Heart right ventricle (tissue), 16 donors: ENCODE data around the gene CD81. TPM values are rescaled to one million over a fixed set of nuclear protein-coding genes. Genes with fewer than 3 reads are reported as not detected.

Source experiments
- ATAC-seq, 8 donors: fragments of 200-7000 bp; cut with Tn5 transposase; one replicate each; pipeline ENCODE4 v1.9.1; 2020; ENCODE audit warnings: mild to moderate bottlenecking in 8 of 8, moderate library complexity in 8 of 8, moderate number of reproducible peaks in 1 of 8
- DNase-seq, 2 donors: peaks; one replicate each; pipeline ENCODE4 v3.0.0-alpha.2; 2020
- H3K27ac ChIP-seq, 10 donors: fragments of 200-600 bp; sonication (generic) in 2 of 10; one replicate each; pipeline versions ENCODE4 v1.5.0 to v1.8.0; 2020 to 2022; ENCODE audit warnings: mild to moderate bottlenecking in 3 of 10
- H3K27me3 ChIP-seq, 7 donors: fragments of 200-600 bp; one replicate each; pipeline ENCODE4 v1.8.0; 2021 to 2022; ENCODE audit warnings: mild to moderate bottlenecking in 2 of 7
- H3K36me3 ChIP-seq, 9 donors: fragments of 200-600 bp; sonication (generic) in 1 of 9; one replicate each; pipeline versions ENCODE4 v1.5.0 to v1.8.0; 2020 to 2022; ENCODE audit warnings: mild to moderate bottlenecking in 2 of 9
- H3K4me1 ChIP-seq, 9 donors: fragments of 200-600 bp; sonication (generic) in 1 of 9; one replicate each; pipeline versions ENCODE4 v1.5.0 to v1.8.0; 2020 to 2022; ENCODE audit warnings: mild to moderate bottlenecking in 4 of 9
- H3K4me3 ChIP-seq, 10 donors: fragments of 200-600 bp; sonication (generic) in 2 of 10; one replicate each; pipeline versions ENCODE4 v1.5.0 to v1.8.0; 2020 to 2022; ENCODE audit warnings: mild to moderate bottlenecking in 7 of 10, moderate library complexity in 2 of 10
- H3K9me3 ChIP-seq, 11 donors: fragments of 200-600 bp in 10 of 11; sonication (generic) in 2 of 11; one replicate each; pipeline versions ENCODE4 v1.5.0 to v1.8.0; 2013 to 2022; ENCODE audit warnings: mild to moderate bottlenecking in 2 of 11, control low read depth in 1 of 11, moderate library complexity in 1 of 11
- WGBS, 2 donors: extraction: QIAGEN DNeasy Blood & Tissue Kit; methylation state at CpG; one replicate each; pipeline ENCODE4 v1.1.7; 2013; ENCODE audit warnings: inconsistent platforms in 1 of 2; 5-methylcytosine and 5-hydroxymethylcytosine counted together
- intact Hi-C, 10 donors: fragments of 100-400 bp; cut with DNase I; formaldehyde crosslinking; loops; one replicate each; pipeline versions ENCODE4 v1.11.1 to v1.14.2; 2022
- polyA plus RNA-seq, 2 donors: library from polyadenylated mRNA; stranded (reverse); fragments of 200-250 nt; gene quantifications; one replicate each; pipeline ENCODE4 v1.2.3, GENCODE V29; 2013
- total RNA-seq, 10 donors: library from RNA; stranded (reverse); fragmentation: NEBNext Ultra II Directional in 3 of 10; extraction: Animal tissue kit (Norgen Biotek cat#: 25700) in 3 of 10; gene quantifications; one replicate each; pipeline versions ENCODE4 v1.2.1 to v1.2.4, GENCODE V29; 2021 to 2023
- TF ChIP-seq, protein P1 (sequence below), 9 donors: fragments of 200-600 bp; sonication (generic) in 2 of 9; IDR thresholded peaks; one replicate each; pipeline versions ENCODE4 v1.5.0 to v1.8.0; 2021 to 2022; ENCODE audit warnings: antibody characterized with exemption in 9 of 9, mild to moderate bottlenecking in 5 of 9, moderate library complexity in 1 of 9
- donor health status: Arrhythmogenic right ventricular cardiomyopathy.
- donor health status: ischemic (EF 13 %, LVEDD 7.1; RV severe dilation, severe dysfunction).
- donor health status: healthy with polysubstance abuse.
- donor health status: DM: no; HTN: yes; CAD: no.
- donor health status: DM: no; HTN: no; CAD: no.
- donor health status: ischemic (EF 25% LVEDD 6.9; RV normal size, moderate dysfunction).
- donor health status: ischemic (EF 25% LVEDD 5.7; RV mildly dilated, moderate dysfunction).
- donor health status: healthy.
- donor health status: DM: yes; HTN: yes; CAD: no.
- donor health status: Ischemic cardiomyopathy.
- donor health status: ischemic (EF 35%, LVEDD 5.7; RV mildly dilated, moderate dysfunction).
- donor health status: nonischemic (EF 11% LVEDD 7.7; RV severe dilation, severe dysfunction).
- donor health status: DM: yes; HTN: yes; CAD: no.
- donor health status: PGD.
- donor health status: ischemic (EF 29% LVEDD 5.4; RV normal size, mild dysfunction).
- donor health status: nonischemic (EF 23%, LVEDD 6.1; RV moderate dilation, normal function).

The CD81 gene
- total and polyA plus RNA-seq, 12 donors = 346 to 959 (median 513) TPM

DNA sequence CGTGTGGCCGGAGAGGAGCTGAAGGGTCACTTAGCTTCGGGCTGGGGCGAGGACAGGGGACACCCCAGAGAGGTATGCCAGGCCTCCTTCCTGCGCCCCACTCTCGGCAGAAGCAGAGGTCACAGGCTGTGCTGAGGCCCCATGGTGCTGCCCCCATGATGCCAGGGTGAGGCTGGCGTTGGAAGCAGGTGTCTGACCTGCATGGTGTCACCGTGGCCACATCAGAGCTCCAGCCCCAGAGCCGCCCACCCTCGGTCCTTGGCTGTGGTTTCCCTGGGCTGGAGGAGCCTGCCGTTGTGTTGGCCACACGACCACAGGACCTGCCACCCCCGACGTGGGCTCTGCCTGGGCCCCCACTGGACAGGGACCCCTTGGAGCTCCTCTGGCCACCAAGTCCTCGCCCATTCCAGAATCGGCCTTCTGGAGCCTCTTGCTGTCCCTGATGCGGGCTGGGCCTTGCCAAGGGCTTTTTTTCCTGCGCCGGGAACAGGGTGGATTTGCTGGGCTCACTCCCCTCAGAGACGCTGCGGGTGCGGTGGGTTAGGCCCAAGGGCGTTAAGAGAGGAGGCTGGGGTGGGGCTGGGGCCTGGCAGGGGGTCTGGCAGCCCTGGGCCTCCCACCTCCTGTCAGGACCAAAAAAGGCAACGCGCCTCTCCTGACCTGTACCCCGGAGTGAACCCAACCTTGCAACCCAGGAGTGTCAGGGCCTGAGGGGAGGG is 15.3 kb downstream of the CD81 start:
- WGBS, 2 donors = 81 to 85% methylated on average over 26 of the region's 26 CpGs
- ATAC-seq (no peak), DNase-seq (no peak)
- H3K9me3 ChIP-seq = no peaks in the 10 kb centered on the region
- TF ChIP-seq, protein P1, sequence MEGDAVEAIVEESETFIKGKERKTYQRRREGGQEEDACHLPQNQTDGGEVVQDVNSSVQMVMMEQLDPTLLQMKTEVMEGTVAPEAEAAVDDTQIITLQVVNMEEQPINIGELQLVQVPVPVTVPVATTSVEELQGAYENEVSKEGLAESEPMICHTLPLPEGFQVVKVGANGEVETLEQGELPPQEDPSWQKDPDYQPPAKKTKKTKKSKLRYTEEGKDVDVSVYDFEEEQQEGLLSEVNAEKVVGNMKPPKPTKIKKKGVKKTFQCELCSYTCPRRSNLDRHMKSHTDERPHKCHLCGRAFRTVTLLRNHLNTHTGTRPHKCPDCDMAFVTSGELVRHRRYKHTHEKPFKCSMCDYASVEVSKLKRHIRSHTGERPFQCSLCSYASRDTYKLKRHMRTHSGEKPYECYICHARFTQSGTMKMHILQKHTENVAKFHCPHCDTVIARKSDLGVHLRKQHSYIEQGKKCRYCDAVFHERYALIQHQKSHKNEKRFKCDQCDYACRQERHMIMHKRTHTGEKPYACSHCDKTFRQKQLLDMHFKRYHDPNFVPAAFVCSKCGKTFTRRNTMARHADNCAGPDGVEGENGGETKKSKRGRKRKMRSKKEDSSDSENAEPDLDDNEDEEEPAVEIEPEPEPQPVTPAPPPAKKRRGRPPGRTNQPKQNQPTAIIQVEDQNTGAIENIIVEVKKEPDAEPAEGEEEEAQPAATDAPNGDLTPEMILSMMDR (IDR thresholded peaks at IDR 0.05) = no peak
- H3K4me3 ChIP-seq = no peak overlapping the region
- H3K27me3 ChIP-seq = no peaks in the 10 kb centered on the region
- H3K4me1 ChIP-seq = peaks cover 32 to 59% (median 42%) of the 10 kb centered on the region in 9 donors
- intact Hi-C loops = loop anchor here in 1 of 10 donors (5.0 kb wide), 1 partner anchor 80 kb away; no protein-coding TSS in a partner anchor
- peak overlapping the region in 3 of 10 donors; percentile 8 to 27 (median 15) for H3K27ac ChIP-seq
- peaks cover 0 to 89% (median 43%) of the 10 kb centered on the region in 9 donors for H3K36me3 ChIP-seq

DNA sequence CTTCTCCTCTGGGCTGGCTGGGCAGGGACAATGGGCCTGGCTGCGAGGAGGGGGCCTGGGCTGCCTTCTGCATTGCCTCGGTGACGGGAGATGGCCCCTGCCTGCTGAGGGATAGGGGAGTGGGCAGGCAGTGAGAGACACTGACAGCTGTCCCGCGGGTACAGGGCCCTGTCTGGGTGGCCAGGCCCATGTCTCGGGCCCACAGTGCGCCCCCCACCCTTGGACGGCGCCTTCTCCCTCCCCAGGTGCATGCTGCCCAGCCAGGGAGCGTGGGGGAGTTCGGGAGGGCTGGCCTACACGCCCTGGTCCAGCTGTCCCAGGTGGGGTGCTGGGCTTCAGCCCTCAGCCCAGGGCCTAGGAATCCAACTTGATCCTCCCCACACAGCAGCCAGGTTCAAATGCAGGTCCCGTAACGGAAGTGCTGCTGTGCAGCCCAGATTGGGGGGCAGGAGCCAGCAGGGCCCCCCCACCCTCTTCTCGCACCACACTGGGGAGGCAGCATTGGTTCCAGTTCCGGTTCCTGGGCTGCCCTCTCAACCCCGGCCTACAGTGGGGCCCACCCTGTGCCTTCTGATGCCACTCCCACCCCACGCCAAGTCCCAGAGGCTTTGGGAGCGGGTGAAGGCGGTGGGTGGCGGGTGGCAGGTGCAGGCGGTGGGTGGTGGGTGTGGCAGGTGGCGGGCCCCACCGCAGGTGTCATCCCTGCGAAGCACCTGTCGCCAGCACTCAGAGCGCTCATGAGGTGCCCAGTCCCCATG is 16.2 kb downstream of the CD81 start:
- no peaks in the 10 kb centered on the region for H3K27me3 ChIP-seq
- WGBS, 2 donors = 87 to 92% methylated on average over 26 to 27 of the region's 27 CpGs
- no peak for ATAC-seq
- intact Hi-C loops = loop anchor here in 1 of 10 donors (5.0 kb wide), 1 partner anchor 81 kb away; no protein-coding TSS in a partner anchor
- no peaks in the 10 kb centered on the region for H3K9me3 ChIP-seq
- peak overlapping the region in 4 of 10 donors; percentile 4 to 27 (median 12) for H3K27ac ChIP-seq
- H3K36me3 ChIP-seq = peaks cover 0 to 92% (median 50%) of the 10 kb centered on the region in 9 donors
- H3K4me1 ChIP-seq = peaks cover 23 to 50% (median 33%) of the 10 kb centered on the region in 9 donors
- DNase-seq = no peak
- TF ChIP-seq, protein P1 (IDR thresholded peaks at IDR 0.05) = no peak
- no peak overlapping the region for H3K4me3 ChIP-seq

DNA sequence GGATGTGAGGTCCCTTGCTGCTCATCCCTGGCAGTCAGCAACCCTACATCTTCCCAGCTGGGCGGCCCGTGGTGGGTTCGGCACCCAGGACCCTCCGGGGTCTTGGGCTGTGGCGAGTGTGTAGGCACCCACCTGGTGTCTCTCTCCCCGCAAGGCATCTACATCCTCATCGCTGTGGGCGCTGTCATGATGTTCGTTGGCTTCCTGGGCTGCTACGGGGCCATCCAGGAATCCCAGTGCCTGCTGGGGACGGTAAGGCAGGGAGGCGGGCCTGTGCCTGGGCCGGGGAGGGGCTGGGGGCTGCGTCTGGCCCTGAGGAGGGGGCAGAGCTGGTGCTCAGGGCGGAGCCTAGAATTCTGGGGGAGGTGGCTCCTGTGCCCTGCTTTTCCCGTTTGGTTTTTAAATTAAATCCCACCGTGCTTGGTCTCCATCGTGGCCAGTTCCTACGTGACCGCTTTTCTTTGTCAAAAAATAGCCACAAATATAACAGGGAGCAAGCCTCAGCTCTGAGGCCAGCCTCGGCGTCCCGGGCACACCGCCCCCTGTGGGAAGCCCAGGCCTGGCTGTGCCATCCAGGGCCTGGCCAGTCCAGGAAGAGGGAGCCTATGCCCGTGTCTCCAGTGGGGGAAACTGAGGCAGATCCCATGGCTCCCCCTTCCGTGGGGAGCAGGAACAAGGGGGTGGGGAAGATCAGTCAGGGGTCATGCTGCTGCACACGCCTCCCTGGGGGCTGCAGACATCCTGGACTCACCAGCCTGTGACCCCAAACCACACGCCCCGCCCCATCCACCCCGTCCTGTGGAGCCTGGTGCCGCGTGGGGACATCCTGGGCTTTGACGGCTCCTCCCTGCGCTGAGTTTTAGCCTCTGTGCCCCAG is 17.1 kb downstream of the CD81 start:
- WGBS, 2 donors = 78 to 82% methylated on average over 34 of the region's 34 CpGs
- no peak overlapping the region for H3K27ac ChIP-seq
- no peak for ATAC-seq

More for the DNA sequence above, 17.1 kb downstream of the CD81 start:
- Histone ChIP-seq H3K4me1 (peaks cover 19 to 50% (median 31%) of the 10 kb centered on the region in 9 donors), H3K36me3 (peaks cover 0 to 93% (median 50%) of the 10 kb centered on the region in 9 donors), H3K27me3 (no peaks in the 10 kb centered on the region), H3K9me3 (no peaks in the 10 kb centered on the region), H3K4me3 (no peak overlapping the region)
- TF ChIP-seq, protein P1 (IDR thresholded peaks at IDR 0.05) = no peak
- intact Hi-C loops = loop anchor here in 1 of 10 donors (5.0 kb wide), 1 partner anchor 82 kb away; no protein-coding TSS in a partner anchor
- DNase-seq = no peak
